ENCODE data around the gene SLCO1B3. TPM values are rescaled to one million over a fixed set of nuclear protein-coding genes. Genes with fewer than 3 reads are reported as not detected.

Gene SLCO1B3
- polyA plus RNA-seq, 2 of the 4 experiments (the other 2 are of a cell fraction) = 25.6 to 73.8 TPM

- WGBS (ENCODE audit: missing lambda C conversion rate) = 3% methylated on average over 1 of the region's 1 CpG
- POLR2A ChIA-PET = no interaction called here
- ATAC-seq = peak; percentile 82 to 89
- peak overlapping the region; percentile 60 for H3K4me2 ChIP-seq
- H3K4me1 ChIP-seq = peaks cover 36% of the 10 kb centered on the region
- H3K27ac ChIP-seq = peak overlapping the region; percentile 63 to 81
- CTCF ChIA-PET = interaction anchor here (0.7 kb wide), 1 partner anchor 65 kb away, joined by 3 read pairs; no protein-coding TSS in a partner anchor
- no peak; a peak in 1 of 5 replicates for TF ChIP-seq JUN (IDR thresholded peaks at IDR 0.05)
- TF ChIP-seq FOSL2 (IDR thresholded peaks at IDR 0.05) = peak; percentile 59; the same call in 1 of the 2 replicates
- peak; percentile 85 for TF ChIP-seq FOSL2 (CRISPR knock-in tag; IDR thresholded peaks at IDR 0.05)
- TF ChIP-seq BCL3 (IDR thresholded peaks at IDR 0.05) = peak; percentile 21; the same call in 1 of the 3 replicates
- TF ChIP-seq GATA3 (IDR thresholded peaks at IDR 0.05; ENCODE audit: borderline replicate concordance) = 0 out of 2 replicates have a peak, but pooled peaks have one; percentile 40
- TF ChIP-seq EHF (CRISPR knock-in tag; IDR thresholded peaks at IDR 0.05) = no peak
- peak; percentile 87 to 94 for TF ChIP-seq CEBPB (IDR thresholded peaks at IDR 0.05)
- peak; percentile 36 to 52; a peak in 1 of 5 replicates for TF ChIP-seq EP300 (IDR thresholded peaks at IDR 0.05)
- TF ChIP-seq HES2 (IDR thresholded peaks at IDR 0.05) = peak; percentile 51; the same call in 1 of the 2 replicates
- no peak for TF ChIP-seq TFCP2L1 (CRISPR knock-in tag; IDR thresholded peaks at IDR 0.05)
- TF ChIP-seq MAZ (IDR thresholded peaks at IDR 0.05; ENCODE audit: borderline replicate concordance, low read depth, low read length) = no peak
- no peak for TF ChIP-seq POLR2AphosphoS2 (conservative IDR thresholded peaks at IDR 0.05; ENCODE audit: low read length)
- TF ChIP-seq JUNB (IDR thresholded peaks at IDR 0.05) = peak; percentile 87
- peak; percentile 48; the same call in 1 of the 2 replicates for TF ChIP-seq HOXB5 (CRISPR knock-in tag; IDR thresholded peaks at IDR 0.05)
- no peak for TF ChIP-seq HMGXB4 (CRISPR knock-in tag; IDR thresholded peaks at IDR 0.05; ENCODE audit: borderline replicate concordance)
- TF ChIP-seq ZC3H11A (IDR thresholded peaks at IDR 0.05) = no peak
- DNase-seq (ENCODE audit: low read depth in 1 of 2, low spot score in 1 of 2) = peak in 1 of 2 experiments; percentile 52
- peaks cover 22% of the 10 kb centered on the region; the same call in 2 of the 3 replicates for H3K9me3 ChIP-seq
- FAIRE-seq = no peak
- H3K4me3 ChIP-seq = no peak overlapping the region
Measured at GRCh38 chr12:20885116-20885515, 74.6 kb downstream of the SLCO1B3 start.

- TF ChIP-seq HOXA7 (CRISPR knock-in tag; IDR thresholded peaks at IDR 0.05) (no peak), FOSB (CRISPR knock-in tag; IDR thresholded peaks at IDR 0.05) (no peak)
- 88% methylated on average over 2 of the region's 2 CpGs for WGBS (ENCODE audit: missing lambda C conversion rate)
- no peak for FAIRE-seq
Measured at GRCh38 chr12:20885552-20885951, 75.0 kb downstream of the SLCO1B3 start.

GRCh38 chr12:20917269-20917668 is 106.8 kb downstream of the SLCO1B3 start:
- Histone ChIP-seq H3K4me2 (no peak overlapping the region), H3K4me1 (no peaks in the 10 kb centered on the region), H3K9me3 (no peaks in the 10 kb centered on the region), H3K27ac (no peak overlapping the region), H3K4me3 (no peak overlapping the region)
- FAIRE-seq (no peak), DNase-seq (ENCODE audit: low read depth in 1 of 2, low spot score in 1 of 2) (no peak), ATAC-seq (no peak)
- WGBS (ENCODE audit: missing lambda C conversion rate) = 79% methylated on average over 6 of the region's 6 CpGs
- CTCF ChIA-PET = no interaction called here
- POLR2A ChIA-PET = no interaction called here
- TF ChIP-seq HDAC2 (IDR thresholded peaks at IDR 0.05) (no peak), NPAS2 (CRISPR knock-in tag; IDR thresholded peaks at IDR 0.05; ENCODE audit: borderline replicate concordance) (no peak), HEYL (CRISPR knock-in tag; IDR thresholded peaks at IDR 0.05) (no peak), MAZ (IDR thresholded peaks at IDR 0.05; ENCODE audit: borderline replicate concordance, low read depth, low read length) (no peak), POLR2AphosphoS2 (conservative IDR thresholded peaks at IDR 0.05; ENCODE audit: low read length) (no peak), ATOH8 (CRISPR knock-in tag; IDR thresholded peaks at IDR 0.05; ENCODE audit: low read depth) (no peak), CBX2 (IDR thresholded peaks at IDR 0.05; ENCODE audit: borderline replicate concordance, low read depth) (no peak), POLR2A (IDR thresholded peaks at IDR 0.05; ENCODE audit: low read length) (no peak), BHLHE40 (IDR thresholded peaks at IDR 0.05; ENCODE audit: low read depth, low read length) (no peak), REST (IDR thresholded peaks at IDR 0.05) (no peak), TFCP2L1 (CRISPR knock-in tag; IDR thresholded peaks at IDR 0.05) (no peak), FOXS1 (CRISPR knock-in tag; IDR thresholded peaks at IDR 0.05) (no peak), CHD2 (IDR thresholded peaks at IDR 0.05; ENCODE audit: low read length, partially characterized antibody) (no peak), FOSB (CRISPR knock-in tag; IDR thresholded peaks at IDR 0.05) (no peak)

More at GRCh38 chr12:20885552-20885951, 75.0 kb downstream of the SLCO1B3 start:
- ChIA-PET CTCF (interaction anchor here (0.7 kb wide), 1 partner anchor 65 kb away, joined by 3 read pairs; no protein-coding TSS in a partner anchor), POLR2A (no interaction called here)
- Histone ChIP-seq H3K4me1 (peaks cover 36% of the 10 kb centered on the region), H3K27ac (peak overlapping the region; percentile 63 to 81), H3K4me3 (no peak overlapping the region), H3K9me3 (peaks cover 26% of the 10 kb centered on the region), H3K4me2 (peak overlapping the region; percentile 60)
- DNase-seq (ENCODE audit: low read depth in 1 of 2, low spot score in 1 of 2) = no peak
- ATAC-seq = peak; percentile 47 to 51; a peak in 3 of 6 replicates

Measured in A549 (cell line).